Glutamatergic neuron (in vitro differentiated cells): ENCODE data around the gene MYBPH. TPM values are rescaled to one million over a fixed set of nuclear protein-coding genes. Genes with fewer than 3 reads are reported as not detected.

ENCODE experiments used
- DNase-seq: peaks from one replicate; pipeline ENCODE4 v3.0.0; 2022
- H3K27ac Mint-ChIP-seq: one replicate; pipeline ENCODE4 v1.8.0; 2020; ENCODE audit warnings: mild to moderate bottlenecking, mixed read lengths, inconsistent platforms; ENCODE audit not compliant: unreplicated experiment
- H3K27me3 Mint-ChIP-seq: one replicate; pipeline ENCODE4 v1.8.0; 2020; ENCODE audit warnings: mild to moderate bottlenecking, moderate library complexity, mixed read lengths, inconsistent platforms; ENCODE audit not compliant: unreplicated experiment
- H3K36me3 Mint-ChIP-seq: one replicate; pipeline ENCODE4 v1.8.0; 2020; ENCODE audit warnings: mild to moderate bottlenecking, mixed read lengths, inconsistent platforms; ENCODE audit not compliant: unreplicated experiment
- H3K4me1 Mint-ChIP-seq: one replicate; pipeline ENCODE4 v1.8.0; 2020; ENCODE audit warnings: mild to moderate bottlenecking, low read depth, mixed read lengths, inconsistent platforms; ENCODE audit not compliant: unreplicated experiment
- H3K4me3 Mint-ChIP-seq: one replicate; pipeline ENCODE4 v1.8.0; 2020; ENCODE audit warnings: mild to moderate bottlenecking, mixed read lengths, inconsistent platforms; ENCODE audit not compliant: unreplicated experiment
- H3K9me3 Mint-ChIP-seq: one replicate; pipeline ENCODE4 v1.8.0; 2020; ENCODE audit warnings: mild to moderate bottlenecking, moderate library complexity, mixed read lengths, inconsistent platforms; ENCODE audit not compliant: unreplicated experiment
- total RNA-seq: library from RNA; stranded (reverse); fragmentation: NEBNext Ultra II Directional; extraction: Animal tissue kit (Norgen Biotek cat#: 25700); gene quantifications from one replicate; pipeline ENCODE4 v1.2.1, GENCODE V29; 2021; ENCODE audit not compliant: unreplicated experiment
- TF ChIP-seq, protein P1 (sequence below): fragments of 200-600 bp; sonication (generic); IDR thresholded peaks from one replicate; pipeline ENCODE4 v1.5.0; 2021; ENCODE audit not compliant: partially characterized antibody, unreplicated experiment

Gene MYBPH
- total RNA-seq, 1 donor from 2014 or later: not detected

DNA sequence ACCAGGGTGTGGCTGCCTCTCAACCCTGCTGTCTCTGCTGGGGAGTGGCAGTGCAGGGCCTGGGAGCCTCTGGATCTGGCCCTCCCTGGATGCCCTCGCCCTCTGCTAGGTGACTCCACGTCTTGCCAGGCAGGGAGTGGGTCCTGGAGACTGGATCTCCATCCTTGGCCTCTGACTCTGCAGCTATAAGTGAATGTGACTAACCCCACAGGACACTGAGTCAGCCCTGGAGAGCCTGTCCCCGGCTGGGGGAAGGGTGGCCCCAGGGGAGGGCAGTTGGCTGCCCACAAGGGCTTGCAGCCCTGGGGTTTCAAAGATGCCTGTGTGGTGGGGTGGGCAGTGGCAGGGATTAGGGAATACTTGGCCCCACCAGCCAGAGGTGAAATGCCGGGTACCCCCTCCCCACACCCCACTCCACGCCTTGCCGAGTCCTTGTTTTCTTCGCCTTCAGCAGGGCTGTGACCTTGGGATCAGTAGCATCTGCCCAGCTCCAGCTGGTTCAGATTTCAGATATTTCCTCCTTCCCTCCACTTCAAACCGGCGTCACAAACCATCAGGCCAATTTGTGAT is 1.9 kb upstream of the MYBPH start:
- DNase-seq: no peak
- H3K27me3 Mint-ChIP-seq: peaks cover 11% of the 10 kb centered on the region
- H3K9me3 Mint-ChIP-seq: peaks cover 10% of the 10 kb centered on the region
- TF ChIP-seq, protein P1, sequence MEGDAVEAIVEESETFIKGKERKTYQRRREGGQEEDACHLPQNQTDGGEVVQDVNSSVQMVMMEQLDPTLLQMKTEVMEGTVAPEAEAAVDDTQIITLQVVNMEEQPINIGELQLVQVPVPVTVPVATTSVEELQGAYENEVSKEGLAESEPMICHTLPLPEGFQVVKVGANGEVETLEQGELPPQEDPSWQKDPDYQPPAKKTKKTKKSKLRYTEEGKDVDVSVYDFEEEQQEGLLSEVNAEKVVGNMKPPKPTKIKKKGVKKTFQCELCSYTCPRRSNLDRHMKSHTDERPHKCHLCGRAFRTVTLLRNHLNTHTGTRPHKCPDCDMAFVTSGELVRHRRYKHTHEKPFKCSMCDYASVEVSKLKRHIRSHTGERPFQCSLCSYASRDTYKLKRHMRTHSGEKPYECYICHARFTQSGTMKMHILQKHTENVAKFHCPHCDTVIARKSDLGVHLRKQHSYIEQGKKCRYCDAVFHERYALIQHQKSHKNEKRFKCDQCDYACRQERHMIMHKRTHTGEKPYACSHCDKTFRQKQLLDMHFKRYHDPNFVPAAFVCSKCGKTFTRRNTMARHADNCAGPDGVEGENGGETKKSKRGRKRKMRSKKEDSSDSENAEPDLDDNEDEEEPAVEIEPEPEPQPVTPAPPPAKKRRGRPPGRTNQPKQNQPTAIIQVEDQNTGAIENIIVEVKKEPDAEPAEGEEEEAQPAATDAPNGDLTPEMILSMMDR: no peak
- no peaks in the 10 kb centered on the region for H3K36me3 Mint-ChIP-seq
- H3K4me1 Mint-ChIP-seq: peaks cover 25% of the 10 kb centered on the region
- H3K27ac Mint-ChIP-seq: peak overlapping the region; percentile 34
- H3K4me3 Mint-ChIP-seq: peak overlapping the region; percentile 62

DNA sequence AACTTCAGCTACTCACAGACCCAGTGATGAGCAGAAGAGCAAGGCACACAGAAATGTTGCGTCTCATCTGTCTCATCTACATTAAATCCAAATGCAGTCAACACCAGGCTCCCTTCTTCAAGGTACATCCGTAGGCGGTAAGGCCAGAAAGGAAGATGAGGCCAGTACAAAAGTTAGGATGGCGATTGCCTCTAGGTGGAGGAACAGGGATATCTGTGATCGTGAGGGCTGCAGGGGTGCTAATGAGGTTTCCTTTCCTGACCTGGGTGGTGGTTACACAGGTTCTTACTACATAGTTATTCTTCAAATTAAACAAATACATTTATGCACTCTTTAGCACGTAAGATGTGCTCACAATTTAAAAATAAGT is 1.4 kb upstream of the MYBPH start:
- peaks cover 10% of the 10 kb centered on the region for H3K9me3 Mint-ChIP-seq
- no peak for DNase-seq
- no peak overlapping the region for H3K27ac Mint-ChIP-seq
- H3K4me1 Mint-ChIP-seq: peaks cover 25% of the 10 kb centered on the region
- peaks cover 11% of the 10 kb centered on the region for H3K27me3 Mint-ChIP-seq
- peak overlapping the region; percentile 52 for H3K4me3 Mint-ChIP-seq
- H3K36me3 Mint-ChIP-seq: no peaks in the 10 kb centered on the region
- TF ChIP-seq, protein P1: no peak

DNA sequence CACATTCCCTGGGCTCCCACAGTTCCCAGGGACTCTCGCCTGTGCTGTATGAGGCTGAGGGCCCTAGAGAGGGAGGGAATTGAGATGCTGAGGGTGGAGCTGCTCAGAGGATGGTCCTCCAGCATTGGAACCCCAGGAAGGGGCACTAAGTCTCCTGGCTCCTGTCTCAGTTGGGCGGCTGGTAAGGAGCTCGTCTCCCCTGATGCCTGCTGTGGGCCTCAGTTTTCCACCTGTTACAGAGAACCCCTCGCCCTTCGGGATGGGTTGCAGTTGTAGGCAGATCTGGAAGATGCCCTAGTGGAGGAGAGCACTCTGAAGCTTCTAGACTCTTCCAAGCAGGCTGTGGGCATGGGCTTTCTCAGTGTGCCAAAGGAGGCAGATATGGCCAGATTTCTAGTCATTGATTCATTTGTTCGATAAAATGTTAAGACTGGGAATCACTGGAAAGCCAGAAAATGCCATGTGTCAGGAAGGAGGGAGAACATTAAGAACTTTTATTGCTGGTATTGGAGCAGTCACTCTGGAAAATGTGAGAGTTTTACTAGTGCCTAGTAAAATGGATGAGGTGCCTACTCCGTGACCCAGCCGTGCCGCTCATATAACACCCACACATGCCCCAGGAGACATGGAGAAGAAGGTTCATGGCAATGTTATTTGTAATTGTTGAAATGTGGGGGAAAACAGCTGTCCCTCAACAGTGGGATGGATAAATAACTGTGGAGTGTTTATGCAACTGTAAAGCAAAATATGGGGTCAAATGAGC is 828 bp upstream of the MYBPH start:
- Mint-ChIP-seq H3K36me3 (no peaks in the 10 kb centered on the region), H3K27me3 (peaks cover 11% of the 10 kb centered on the region), H3K4me3 (peak overlapping the region; percentile 52), H3K4me1 (peaks cover 25% of the 10 kb centered on the region), H3K9me3 (peaks cover 10% of the 10 kb centered on the region), H3K27ac (peak overlapping the region; percentile 8)
- TF ChIP-seq, protein P1: no peak
- DNase-seq: no peak

DNA sequence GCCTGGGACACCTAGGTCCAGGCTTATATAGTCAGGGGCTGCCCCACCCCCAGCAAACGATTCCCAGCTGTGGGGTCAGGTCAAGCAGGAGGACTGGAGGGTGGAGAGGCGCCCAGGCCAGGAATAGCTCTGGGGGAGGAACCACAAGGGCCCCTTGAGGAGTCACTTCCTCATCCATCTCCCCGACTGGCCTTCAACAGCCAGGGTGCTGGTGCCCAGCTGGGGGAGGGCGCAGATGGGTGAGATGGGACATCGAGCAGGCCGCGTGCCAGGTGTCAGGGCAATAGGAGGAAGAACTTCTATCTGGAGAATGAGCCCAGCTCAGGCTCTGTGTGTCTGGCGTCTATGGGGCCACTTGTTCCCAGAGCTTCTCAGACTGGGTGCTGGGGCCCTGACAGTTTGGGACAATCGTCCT is 208 bp upstream of the MYBPH start:
- Mint-ChIP-seq H3K9me3 (peaks cover 10% of the 10 kb centered on the region), H3K27ac (no peak overlapping the region), H3K27me3 (peaks cover 11% of the 10 kb centered on the region), H3K4me1 (peaks cover 22% of the 10 kb centered on the region), H3K4me3 (no peak overlapping the region), H3K36me3 (no peaks in the 10 kb centered on the region)
- TF ChIP-seq, protein P1: no peak
- DNase-seq: no peak

DNA sequence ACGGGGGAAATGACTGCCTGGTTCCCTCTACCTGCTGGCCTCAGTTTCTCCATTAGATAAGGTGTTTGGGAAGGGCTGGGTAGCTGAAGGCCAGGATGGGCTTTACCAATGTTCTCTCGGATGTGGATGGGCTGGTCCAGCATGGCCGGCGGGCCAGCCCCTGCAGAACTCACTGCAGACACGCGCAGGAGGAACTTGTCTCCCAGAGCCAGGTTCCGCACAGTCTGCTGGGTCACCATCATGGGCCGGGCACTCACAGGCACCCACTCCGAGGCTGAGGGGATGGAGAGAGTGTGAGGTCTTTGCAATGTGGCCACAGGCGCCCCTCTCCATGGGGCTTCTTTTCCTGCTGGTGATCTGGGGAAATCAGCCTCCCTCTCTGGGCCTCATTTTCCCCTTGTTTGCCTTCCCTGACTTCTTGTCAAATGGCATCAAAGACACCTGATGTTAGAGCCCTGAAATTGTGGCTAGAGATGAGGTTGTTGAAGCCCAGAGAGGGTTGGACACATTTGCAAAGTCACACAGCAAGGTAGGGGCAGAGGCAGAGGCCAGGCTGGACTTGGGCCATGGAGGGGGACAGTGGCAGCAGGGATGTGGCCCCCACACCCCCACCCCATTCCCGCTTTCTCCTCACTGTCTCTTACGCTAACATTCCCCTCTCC is 1.2 kb downstream of the MYBPH start:
- H3K36me3 Mint-ChIP-seq: no peaks in the 10 kb centered on the region
- H3K27me3 Mint-ChIP-seq: peaks cover 11% of the 10 kb centered on the region
- TF ChIP-seq, protein P1: no peak
- H3K4me1 Mint-ChIP-seq: peaks cover 19% of the 10 kb centered on the region
- DNase-seq: no peak
- H3K9me3 Mint-ChIP-seq: peaks cover 8% of the 10 kb centered on the region
- H3K4me3 Mint-ChIP-seq: no peak overlapping the region
- H3K27ac Mint-ChIP-seq: no peak overlapping the region
